Left colon (tissue), 2 donors: ENCODE data around the gene NUP62CL. TPM values are rescaled to one million over a fixed set of nuclear protein-coding genes. Genes with fewer than 3 reads are reported as not detected.
"Not testable (repeated sequence)": the region's sequence is repeated elsewhere in the genome, so short reads cannot be mapped to it uniquely, and the experiment has no call there.

Source experiments
- ATAC-seq: fragments of 200-7000 bp; cut with Tn5 transposase; one replicate; pipeline ENCODE4 v1.9.1; 2020; ENCODE audit warnings: mild to moderate bottlenecking, moderate library complexity
- DNase-seq, 2 donors: peaks; one replicate each; pipeline ENCODE4 v3.0.0-alpha.2; 2020
- intact Hi-C, 2 donors: fragments of 100-400 bp; cut with DNase I in 1 of 2; cut with micrococcal nuclease in 1 of 2; formaldehyde crosslinking; loops; one replicate each; pipeline versions ENCODE4 v1.11.2 to v1.14.0; 2022; cut with DNase I, micrococcal nuclease
- long read RNA-seq: library from polyadenylated mRNA; unstranded; transcript quantifications from one replicate; pipeline ENCODE4 v2.0.0, GENCODE V29; 2021
- total RNA-seq, 2 donors: library from RNA; stranded (reverse); fragmentation: NEBNext Ultra II Directional; extraction: Animal tissue kit (Norgen Biotek cat#: 25700); gene quantifications; one replicate each; pipeline ENCODE4 v1.2.1, GENCODE V29; 2021
- donor health status: DM: no; HTN: no; CAD: no.
- donor health status: DM: yes; HTN: yes; CAD: no.

NUP62CL gene, protein sequence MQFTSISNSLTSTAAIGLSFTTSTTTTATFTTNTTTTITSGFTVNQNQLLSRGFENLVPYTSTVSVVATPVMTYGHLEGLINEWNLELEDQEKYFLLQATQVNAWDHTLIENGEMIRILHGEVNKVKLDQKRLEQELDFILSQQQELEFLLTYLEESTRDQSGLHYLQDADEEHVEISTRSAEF
- total RNA-seq: 1 to 10 TPM; 2.4 to 3.7 TPM
- long read RNA-seq, partial matches to known transcripts: 0 of 3 reads
- long read RNA-seq, other reads (novel, unspliced or antisense): 3 of 3 reads

DNA sequence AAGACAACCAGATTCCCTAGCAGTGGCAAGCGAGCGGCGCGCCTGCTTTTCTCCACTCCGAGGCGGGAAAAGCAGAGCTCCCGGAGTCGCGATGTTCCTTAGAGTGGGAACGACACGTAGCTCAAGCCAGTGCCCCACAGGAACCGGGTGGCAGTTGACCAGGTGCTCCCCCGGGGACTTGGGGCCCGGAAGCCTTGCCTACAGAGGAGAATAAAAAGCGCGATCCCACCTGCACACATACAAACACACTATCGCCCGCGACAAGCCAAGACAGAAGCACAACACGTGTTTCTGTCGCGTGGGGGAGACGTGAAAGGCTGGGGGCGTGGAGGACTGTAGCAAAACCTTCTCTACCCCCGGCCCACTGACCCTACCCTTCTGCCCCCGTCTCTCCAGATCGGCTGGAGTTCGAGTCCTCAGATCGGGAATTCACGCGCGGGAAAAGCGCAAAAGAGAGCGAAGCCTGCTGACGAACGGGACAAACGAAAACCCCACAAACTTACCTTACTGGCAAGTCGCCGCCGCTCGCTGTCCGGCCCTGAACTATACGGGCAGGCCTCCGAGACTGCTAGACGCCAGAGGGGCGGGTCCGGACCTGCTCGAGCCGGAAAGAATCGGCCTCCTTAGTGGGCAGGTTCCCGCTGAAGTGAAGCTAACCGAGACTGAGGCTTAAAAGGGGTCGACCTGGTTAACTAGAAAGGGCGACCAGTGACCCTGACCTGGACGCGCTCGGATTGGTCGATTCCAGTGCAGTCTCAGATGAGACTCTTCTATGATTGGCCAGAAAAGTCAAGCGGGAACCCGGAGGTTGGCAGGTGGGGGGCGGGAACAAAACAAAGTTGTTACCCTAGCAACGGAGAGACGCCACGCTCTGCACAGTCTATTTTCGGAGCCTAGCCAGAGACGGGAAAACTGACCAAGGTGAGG, at the start of gene NUP62CL, which contains the start of gene DNAAF6:
TSS of gene NUP62CL (minus strand) at position 664 of the 927 bp plus-strand sequence. CDS start 31,287 bp downstream, outside the sequence.
TSS of gene DNAAF6 (plus strand) at position 842 of the 927 bp plus-strand sequence. CDS start 6,265 bp downstream, outside the sequence.
- peak; percentile 67 to 71 for DNase-seq
- ATAC-seq: peak; percentile 90
- intact Hi-C loops: no loop called here

DNA sequence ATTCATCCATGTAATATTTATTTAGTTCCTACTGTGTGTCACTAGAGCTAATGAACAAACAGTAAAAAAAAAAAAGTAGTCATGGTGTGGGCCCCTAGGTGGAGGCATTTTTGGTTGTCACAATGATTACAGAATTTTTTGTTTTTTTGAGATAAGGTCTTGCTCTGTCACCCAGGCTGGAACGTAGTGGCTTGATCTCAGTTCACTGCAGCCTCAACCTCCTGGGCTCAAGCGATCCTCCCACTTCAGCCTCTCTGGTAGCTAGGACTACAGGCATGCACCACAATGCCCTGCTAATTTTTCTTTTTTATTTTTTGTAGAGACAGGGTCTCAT, 22.2 kb upstream of the NUP62CL start:
- DNase-seq (no peak), ATAC-seq (no peak)
- intact Hi-C loops: no loop called here

DNA sequence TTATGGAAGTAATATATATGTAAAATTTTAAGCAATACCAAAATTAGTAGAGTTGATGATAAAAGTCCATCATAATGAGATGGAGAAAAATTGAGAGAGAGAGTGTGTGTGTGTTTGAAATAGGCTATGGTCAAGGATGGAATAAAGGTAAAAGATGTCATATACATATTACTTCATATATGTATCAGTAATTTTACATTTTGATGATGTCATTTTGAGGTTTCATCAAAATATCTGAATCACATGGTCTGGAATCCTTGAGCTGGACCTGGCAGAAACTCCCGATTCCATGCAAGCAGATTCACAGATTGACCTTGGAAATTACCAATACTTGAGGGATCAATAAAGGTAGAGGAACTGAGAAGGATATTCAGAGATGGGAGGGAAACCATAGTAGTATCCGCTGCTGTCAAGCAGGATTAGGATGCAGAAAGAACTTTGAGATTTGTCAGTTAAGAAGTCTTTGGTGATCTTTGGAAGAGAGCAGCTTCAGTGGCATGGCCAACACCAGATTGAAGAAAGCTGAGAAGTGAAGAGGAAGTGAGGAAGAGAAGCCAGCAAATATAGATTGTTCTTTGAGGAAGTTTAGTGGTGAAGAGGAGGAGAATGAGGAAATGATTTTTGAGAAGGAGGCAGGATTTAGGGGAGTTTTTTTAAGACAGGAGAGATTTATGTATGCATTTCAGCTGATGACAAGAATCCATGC, 21.7 kb upstream of the NUP62CL start:
- ATAC-seq: no peak
- DNase-seq: no peak
- intact Hi-C loops: no loop called here

DNA sequence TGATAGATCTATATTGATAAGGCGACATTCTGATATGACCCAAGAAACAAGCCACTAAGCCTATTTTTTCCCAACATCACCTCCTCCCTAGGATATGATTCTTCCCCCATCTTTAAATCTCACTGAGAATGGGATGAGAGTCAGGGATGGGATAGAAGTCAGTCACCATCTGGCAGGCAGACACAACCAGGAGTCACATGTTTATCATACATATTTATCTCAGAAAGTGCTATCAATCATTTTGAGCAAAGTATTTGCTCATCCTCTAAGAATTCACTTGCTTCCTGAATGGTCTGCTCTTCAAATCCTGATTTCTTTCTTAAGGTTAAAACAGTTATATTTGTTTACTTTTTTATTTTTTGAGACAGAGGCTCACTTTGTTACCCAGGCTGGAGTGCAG, 20.5 kb upstream of the NUP62CL start:
- intact Hi-C loops: no loop called here
- ATAC-seq (no peak), DNase-seq (no peak)

DNA sequence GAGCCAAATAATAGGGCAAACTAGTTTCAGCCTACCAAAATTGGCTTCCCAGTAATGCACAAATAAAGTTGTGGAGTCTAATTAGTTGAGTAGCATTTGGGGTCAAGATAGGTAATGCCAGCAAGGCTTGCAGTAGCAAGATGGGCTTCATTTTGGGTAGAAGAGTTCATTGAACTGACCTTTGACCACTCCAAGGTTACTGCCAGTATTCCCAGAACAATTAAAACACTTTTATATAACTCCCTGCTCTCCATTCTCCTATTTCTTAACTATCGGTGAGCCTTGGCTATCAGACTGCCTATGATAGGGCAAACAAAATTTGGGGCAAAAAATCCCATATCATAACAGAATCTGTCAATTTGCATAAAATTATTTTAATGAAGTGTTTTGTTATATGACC, 7.2 kb upstream of the NUP62CL start:
- intact Hi-C loops: no loop called here
- DNase-seq: no peak
- no peak for ATAC-seq

DNA sequence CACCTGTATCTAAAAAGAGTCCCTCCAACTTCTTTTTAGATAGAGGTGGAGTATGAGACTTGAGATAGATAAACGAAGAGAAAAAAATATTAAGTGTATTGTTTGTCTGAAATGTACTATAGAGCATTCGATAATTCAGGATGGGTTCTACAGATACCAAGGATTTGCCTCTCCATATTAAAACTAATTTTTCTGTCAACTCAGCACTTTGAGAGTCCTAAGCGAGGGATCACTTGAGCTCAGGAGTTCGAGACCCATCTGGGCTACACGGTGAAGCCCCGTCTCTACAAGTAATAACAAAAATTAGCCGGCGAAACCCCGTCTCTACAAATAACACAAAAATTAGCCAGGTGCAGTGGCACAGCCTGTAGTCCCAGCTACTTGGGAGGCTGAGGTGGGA, 1.7 kb upstream of the NUP62CL start:
- ATAC-seq (no peak), DNase-seq (no peak)
- intact Hi-C loops: no loop called here

DNA sequence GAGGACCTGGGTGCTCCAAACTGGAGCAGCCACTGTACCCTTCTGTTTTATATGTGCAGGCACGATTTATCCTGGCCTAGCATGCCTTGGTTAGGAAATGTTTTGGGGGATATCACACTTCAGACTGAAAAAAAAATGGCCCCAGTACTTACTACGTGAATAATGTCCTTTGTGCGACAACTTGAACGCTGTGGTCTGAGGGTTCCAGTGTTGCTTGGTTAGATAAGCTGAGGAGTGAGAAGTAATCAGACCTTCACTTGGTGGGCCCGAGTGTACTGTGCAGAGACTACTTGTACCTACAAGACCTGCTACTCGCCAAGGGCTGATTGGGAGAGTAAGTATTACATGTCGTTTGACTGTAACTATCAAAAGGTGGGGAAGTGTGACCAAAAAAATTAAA, 856 bp upstream of the NUP62CL start:
- ATAC-seq (no peak), DNase-seq (no peak)
- intact Hi-C loops: no loop called here

DNA sequence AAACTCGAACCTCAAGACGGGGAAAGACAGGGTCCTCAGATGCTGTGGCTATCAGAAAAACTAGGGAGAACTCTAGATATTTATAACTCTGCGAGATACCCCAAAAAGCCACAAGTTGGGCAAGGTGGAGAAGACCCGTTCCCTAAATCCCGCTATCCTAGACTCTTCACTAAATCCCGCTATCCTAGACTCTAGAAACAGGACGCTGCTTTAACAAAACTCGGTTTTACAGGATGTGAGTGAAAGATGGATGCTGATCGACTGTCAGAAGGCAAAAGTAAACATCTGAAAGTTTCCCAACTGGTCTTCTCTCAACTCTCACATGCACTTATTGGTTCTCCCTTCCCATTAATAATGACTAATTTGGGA, 448 bp upstream of the NUP62CL start:
- intact Hi-C loops: no loop called here
- DNase-seq: no peak
- no peak for ATAC-seq

DNA sequence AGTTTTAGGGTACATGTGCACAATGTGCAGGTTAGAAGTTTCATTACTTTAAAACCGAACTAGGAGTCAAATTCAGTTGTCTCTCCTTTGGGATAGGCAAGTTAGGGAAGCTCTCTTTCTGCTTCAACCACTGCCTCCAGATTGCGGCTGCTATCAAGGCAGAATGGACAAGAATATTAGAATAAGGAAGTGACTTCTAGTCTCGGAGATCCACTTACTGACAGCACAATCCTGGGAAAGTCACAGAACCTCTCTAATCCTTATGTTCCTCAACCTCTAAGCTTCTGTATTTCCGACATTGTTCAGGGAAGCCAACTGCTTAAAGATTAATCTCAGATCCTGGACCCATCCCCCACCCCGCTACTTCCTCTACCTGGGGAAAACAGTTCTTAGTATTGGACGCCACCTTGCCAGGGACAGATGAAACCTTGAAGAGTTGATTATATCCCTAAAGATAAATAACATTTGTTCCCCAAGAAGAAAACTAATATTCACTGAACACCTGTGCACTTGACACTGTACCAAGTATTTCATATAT, 2.1 kb downstream of the NUP62CL start:
- peak; percentile 57 for ATAC-seq
- intact Hi-C loops: no loop called here
- DNase-seq: peak; percentile 30 to 77

DNA sequence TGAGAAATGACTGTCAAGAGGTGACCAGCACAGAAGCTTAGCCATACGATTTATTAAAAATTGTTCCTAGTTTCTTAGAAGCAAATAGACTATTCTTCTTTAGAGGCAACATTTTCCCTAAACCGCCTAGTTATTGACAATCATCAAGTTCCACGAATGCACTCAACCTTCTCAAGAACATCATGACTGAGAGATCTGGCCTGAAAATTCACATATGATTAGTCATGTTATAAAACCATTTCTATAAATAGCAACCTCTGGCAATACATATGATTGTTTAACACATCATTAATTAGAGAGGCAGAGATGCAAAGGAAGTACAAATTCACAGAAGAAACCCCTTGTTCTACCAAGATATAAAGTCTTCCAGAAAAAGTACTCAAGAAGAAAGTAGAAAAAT, 6.7 kb downstream of the NUP62CL start:
- intact Hi-C loops: no loop called here
- DNase-seq: no peak
- no peak for ATAC-seq

DNA sequence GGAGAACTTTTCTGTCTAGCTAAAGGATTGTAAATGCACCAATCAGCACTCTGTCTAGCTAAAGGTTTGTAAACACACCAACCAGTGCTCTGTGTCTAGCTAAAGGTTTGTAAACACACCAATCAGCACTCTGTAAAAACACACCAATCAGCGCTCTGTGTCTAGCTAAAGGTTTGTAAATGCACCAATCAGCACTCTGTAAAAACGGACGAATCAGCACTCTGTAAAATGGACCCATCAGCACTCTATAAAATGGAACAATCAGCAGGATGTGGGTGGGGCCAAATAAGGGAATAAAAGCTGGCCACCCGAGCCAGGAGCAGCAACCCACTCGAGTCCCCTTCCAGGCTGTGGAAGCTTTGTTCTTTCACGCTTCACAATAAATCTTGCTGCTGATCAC, 8.2 kb downstream of the NUP62CL start:
- intact Hi-C loops, DNase-seq, ATAC-seq: not testable (repeated sequence)

DNA sequence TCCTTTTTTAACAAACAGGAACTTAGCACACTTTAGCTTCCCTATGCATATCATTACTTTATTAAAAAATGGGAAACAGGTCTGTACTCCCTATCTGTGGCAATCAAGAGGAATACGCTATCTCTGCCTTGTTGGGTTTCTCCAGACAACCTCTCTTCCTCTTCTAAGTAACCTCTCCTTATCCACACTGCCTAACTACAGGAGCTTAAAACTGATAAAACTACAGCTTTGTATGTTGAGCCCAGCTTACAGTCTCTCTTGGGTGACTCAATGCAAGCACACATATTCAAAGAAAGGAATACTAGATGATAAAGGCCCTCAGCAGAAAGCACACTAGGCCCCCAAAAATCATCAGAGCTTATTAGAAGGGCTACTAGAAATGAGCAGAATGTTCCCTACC, 8.9 kb downstream of the NUP62CL start:
- ATAC-seq (no peak), DNase-seq (no peak)
- intact Hi-C loops: no loop called here

DNA sequence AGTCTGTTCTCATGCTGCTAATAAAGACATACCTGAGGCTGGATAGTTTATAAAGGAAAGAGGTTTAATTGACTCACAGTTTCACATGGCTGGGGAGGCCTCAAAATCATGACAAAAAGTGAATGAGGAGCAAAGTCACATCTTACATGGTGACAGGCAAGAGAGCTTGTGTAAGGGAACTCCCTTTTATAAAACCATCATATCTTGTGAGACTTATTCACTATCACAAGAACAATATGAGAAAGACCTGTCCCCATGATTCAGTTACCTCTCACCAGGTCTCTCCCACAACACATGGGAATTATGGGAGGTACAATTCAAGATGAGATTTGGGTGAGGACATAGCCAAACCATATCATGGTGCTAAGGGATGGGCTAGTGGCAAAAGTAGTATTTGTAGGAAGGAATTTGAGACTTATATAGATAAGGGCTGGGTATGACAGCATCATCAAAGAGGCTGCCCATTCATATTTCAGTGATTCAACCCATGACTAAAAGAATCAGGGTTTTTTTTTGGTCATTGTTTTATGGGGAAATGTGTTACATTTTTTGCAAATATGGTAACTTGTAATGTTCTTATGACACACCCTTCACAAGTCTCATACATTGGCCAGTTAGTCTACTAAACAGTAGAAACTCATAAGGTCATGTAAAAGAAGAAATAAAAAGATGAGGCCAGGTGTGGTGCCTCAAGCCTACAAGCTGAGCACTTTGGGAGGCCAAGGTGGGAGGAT, 34.7 kb downstream of the NUP62CL start:
- no peak for DNase-seq
- intact Hi-C loops: no loop called here
- ATAC-seq: no peak

DNA sequence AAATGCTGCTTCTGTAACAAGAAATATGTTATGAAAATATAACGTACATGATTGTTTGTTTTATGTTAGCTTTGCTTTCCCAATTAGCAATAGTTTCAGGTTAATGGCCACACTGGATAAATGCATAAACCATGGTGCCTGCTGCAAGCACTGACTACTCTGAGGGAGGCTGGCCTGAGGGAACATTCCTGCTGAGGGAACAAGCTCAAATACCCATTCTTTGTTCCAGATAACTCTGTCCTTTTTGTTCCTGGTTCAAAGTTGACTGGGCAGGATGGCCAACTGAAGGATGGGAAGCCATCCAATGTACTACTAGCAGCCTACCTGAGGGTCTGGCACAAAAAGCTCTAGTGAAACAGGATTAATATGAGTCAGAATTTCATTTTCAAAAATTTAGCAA, 37.5 kb downstream of the NUP62CL start:
- no peak for DNase-seq
- ATAC-seq: no peak
- intact Hi-C loops: no loop called here

DNA sequence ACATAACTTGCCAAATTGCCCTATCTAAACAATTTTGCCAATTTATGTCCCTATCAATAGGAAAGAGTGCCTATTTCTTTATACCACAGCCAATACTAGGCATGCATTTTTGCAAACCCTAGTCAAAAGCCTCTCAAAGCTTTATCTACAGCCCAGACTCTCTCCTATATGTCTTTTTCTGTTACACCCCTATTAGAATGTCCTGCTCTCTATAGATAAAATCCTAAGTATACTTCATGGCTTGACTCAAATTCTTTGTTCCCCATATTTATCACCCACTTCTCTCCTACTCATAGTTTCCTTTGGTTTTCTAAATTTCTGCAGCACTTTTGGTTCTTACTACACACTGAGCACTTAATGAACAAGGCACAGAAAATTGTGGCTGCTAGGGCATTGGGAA, 38.0 kb downstream of the NUP62CL start:
- intact Hi-C loops: no loop called here
- DNase-seq: no peak
- no peak for ATAC-seq

DNA sequence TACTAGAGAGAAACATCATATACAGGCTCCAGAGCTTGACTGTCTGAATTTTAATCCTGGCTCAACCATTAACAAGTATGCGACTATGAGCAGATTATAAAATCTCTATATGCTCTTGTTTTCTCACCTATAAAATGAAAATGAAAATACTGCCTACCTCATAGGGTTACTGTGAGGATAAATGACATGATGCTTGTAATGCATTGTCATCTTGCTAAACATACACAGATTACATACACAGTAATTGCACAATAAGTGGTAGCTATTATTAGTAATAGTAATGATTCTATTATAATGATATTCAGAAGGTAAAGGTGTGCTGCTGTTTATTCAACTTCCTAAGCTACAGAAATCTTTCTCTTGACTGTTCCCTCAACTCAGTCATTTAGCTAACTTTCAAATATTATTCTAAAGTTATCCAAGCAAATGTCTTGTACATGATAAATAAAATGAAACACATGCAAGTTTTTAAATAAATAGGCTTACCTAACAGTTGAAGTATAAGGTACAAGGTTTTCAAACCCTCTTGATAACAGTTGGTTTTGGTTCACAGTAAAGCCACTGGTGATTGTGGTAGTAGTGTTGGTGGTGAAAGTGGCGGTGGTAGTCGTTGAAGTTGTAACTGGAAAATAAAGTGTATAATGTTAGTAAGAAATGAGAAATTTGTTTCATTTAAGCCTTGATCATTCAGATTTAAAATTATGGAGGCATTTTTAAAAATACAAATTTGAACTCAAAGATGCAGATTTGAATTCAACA, 38.9 kb downstream of the NUP62CL start:
- intact Hi-C loops: no loop called here
- ATAC-seq: no peak
- no peak for DNase-seq

DNA sequence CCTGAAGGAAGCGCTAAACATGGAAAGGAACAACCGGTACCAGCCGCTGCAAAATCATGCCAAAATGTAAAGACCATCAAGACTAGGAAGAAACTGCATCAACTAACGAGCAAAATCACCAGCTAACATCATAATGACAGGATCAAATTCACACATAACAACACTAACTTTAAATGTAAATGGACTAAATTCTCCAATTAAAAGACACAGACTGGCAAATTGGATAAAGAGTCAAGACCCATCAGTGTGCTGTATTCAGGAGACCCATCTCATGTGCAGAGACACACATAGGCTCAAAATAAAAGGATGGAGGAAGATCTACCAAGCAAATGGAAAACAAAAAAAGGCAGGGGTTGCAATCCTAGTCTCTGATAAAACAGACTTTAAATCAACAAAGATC, 48.6 kb downstream of the NUP62CL start:
- DNase-seq, intact Hi-C loops: not testable (repeated sequence)

More for the DNA sequence above, 48.6 kb downstream of the NUP62CL start:
- ATAC-seq: not testable (repeated sequence)
